ENCODE measurements around the gene NUP98. TPM values are rescaled to one million over a fixed set of nuclear protein-coding genes. Genes with fewer than 3 reads are reported as not detected.

Gene NUP98
- total and polyA plus RNA-seq, 4 donors = 10.9 to 75.0 (median 43.9) TPM

DNA sequence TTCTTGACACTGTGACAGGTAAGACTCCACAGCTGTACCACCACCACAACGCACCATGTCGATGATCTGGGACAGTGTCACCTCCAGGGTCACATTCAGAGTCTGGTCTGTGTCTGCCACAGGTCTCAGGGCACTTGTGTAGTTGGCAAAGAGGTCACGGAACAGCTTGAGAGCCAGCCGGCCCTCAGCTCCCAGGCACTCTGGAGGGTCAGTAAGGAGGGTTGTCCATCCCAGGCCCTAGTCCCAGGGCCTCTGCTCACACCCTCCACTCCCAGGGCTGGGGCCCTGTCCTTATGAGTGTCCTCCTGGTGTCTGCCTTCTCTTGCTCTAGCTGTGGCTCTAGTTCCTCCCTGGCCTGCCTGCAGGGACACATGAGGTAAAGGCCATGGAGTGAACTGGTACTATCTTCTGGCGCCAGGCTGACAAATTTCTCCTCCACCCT lies 127.6 kb downstream of the NUP98 start:
- no peaks in the 10 kb centered on the region for H3K4me1 ChIP-seq (ENCODE audit: control insufficient read depth in 4 of 4, insufficient read depth in 4 of 4, low read length in 3 of 4)
- no peak for DNase-seq (ENCODE audit: low spot score)
- no peak overlapping the region for H3K4me3 ChIP-seq (ENCODE audit: low read depth in 1 of 3, low read length in 3 of 3)
- TF ChIP-seq HNF4A (conservative IDR thresholded peaks at IDR 0.05) (no peak), YY1 (IDR thresholded peaks at IDR 0.05) (no peak), EGR1 (IDR thresholded peaks at IDR 0.05; ENCODE audit: low read depth in 2 of 2) (no peak), SP1 (IDR thresholded peaks at IDR 0.05) (no peak), RAD21 (IDR thresholded peaks at IDR 0.05) (no peak), RXRA (IDR thresholded peaks at IDR 0.05) (no peak), NR2F2 (IDR thresholded peaks at IDR 0.05) (no peak), GABPA (IDR thresholded peaks at IDR 0.05 in 1 of 2, conservative IDR thresholded peaks at IDR 0.05 in 1 of 2) (no peak), FOXA1 (IDR thresholded peaks at IDR 0.05) (no peak), FOXA2 (IDR thresholded peaks at IDR 0.05) (no peak)
- TF ChIP-seq, protein P1, sequence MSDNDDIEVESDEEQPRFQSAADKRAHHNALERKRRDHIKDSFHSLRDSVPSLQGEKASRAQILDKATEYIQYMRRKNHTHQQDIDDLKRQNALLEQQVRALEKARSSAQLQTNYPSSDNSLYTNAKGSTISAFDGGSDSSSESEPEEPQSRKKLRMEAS (IDR thresholded peaks at IDR 0.05) = no peak
- TF ChIP-seq, protein P2, sequence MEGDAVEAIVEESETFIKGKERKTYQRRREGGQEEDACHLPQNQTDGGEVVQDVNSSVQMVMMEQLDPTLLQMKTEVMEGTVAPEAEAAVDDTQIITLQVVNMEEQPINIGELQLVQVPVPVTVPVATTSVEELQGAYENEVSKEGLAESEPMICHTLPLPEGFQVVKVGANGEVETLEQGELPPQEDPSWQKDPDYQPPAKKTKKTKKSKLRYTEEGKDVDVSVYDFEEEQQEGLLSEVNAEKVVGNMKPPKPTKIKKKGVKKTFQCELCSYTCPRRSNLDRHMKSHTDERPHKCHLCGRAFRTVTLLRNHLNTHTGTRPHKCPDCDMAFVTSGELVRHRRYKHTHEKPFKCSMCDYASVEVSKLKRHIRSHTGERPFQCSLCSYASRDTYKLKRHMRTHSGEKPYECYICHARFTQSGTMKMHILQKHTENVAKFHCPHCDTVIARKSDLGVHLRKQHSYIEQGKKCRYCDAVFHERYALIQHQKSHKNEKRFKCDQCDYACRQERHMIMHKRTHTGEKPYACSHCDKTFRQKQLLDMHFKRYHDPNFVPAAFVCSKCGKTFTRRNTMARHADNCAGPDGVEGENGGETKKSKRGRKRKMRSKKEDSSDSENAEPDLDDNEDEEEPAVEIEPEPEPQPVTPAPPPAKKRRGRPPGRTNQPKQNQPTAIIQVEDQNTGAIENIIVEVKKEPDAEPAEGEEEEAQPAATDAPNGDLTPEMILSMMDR (IDR thresholded peaks at IDR 0.05; ENCODE audit: low read depth, low read length, missing input control) = no peak
- TF ChIP-seq, protein P3, sequence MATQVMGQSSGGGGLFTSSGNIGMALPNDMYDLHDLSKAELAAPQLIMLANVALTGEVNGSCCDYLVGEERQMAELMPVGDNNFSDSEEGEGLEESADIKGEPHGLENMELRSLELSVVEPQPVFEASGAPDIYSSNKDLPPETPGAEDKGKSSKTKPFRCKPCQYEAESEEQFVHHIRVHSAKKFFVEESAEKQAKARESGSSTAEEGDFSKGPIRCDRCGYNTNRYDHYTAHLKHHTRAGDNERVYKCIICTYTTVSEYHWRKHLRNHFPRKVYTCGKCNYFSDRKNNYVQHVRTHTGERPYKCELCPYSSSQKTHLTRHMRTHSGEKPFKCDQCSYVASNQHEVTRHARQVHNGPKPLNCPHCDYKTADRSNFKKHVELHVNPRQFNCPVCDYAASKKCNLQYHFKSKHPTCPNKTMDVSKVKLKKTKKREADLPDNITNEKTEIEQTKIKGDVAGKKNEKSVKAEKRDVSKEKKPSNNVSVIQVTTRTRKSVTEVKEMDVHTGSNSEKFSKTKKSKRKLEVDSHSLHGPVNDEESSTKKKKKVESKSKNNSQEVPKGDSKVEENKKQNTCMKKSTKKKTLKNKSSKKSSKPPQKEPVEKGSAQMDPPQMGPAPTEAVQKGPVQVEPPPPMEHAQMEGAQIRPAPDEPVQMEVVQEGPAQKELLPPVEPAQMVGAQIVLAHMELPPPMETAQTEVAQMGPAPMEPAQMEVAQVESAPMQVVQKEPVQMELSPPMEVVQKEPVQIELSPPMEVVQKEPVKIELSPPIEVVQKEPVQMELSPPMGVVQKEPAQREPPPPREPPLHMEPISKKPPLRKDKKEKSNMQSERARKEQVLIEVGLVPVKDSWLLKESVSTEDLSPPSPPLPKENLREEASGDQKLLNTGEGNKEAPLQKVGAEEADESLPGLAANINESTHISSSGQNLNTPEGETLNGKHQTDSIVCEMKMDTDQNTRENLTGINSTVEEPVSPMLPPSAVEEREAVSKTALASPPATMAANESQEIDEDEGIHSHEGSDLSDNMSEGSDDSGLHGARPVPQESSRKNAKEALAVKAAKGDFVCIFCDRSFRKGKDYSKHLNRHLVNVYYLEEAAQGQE (IDR thresholded peaks at IDR 0.05) = no peak
- TF ChIP-seq, protein P4, sequence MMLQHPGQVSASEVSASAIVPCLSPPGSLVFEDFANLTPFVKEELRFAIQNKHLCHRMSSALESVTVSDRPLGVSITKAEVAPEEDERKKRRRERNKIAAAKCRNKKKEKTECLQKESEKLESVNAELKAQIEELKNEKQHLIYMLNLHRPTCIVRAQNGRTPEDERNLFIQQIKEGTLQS (IDR thresholded peaks at IDR 0.05) = no peak
- H3K9me3 ChIP-seq (ENCODE audit: control insufficient read depth in 4 of 4, low read length in 3 of 4) = no peaks in the 10 kb centered on the region
- H3K27ac ChIP-seq (ENCODE audit: low read depth in 1 of 2, low read length in 2 of 2) = no peak overlapping the region
- WGBS = 97% methylated on average over 5 of the region's 5 CpGs
- no peak overlapping the region for H3K9ac ChIP-seq (ENCODE audit: low read depth in 1 of 2, low read length in 2 of 2)
- no peaks in the 10 kb centered on the region for H3K27me3 ChIP-seq (ENCODE audit: control insufficient read depth in 4 of 4, insufficient read depth in 4 of 4, low read length in 3 of 4)
- peaks cover 12 to 75% (median 30%) of the 10 kb centered on the region in 4 donors for H3K36me3 ChIP-seq (ENCODE audit: control insufficient read depth in 4 of 4, insufficient read depth in 3 of 4, low read depth in 1 of 4, low read length in 3 of 4)

DNA sequence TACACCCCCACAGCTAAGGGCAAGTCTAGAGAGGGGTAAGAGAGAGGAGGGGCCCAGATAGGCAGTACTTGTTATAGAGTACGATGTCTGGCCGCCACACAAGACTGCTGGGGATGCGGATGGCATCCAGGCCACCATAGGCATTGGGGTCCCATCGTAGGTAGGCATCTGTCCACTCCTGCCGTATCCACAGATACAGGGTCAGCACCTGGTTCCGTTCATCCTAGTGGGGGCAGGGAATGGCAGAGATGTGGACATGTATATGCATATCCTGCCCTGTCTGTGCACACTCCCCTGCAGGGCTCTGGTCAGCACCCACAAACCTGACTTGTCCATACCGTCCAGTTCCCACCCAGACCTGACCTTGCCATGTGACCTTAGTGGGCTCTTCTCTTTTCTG lies 128.2 kb downstream of the NUP98 start:
- 96% methylated on average over 7 of the region's 7 CpGs for WGBS
- H3K4me1 ChIP-seq (ENCODE audit: control insufficient read depth in 4 of 4, insufficient read depth in 4 of 4, low read length in 3 of 4) = no peaks in the 10 kb centered on the region
- H3K27me3 ChIP-seq (ENCODE audit: control insufficient read depth in 4 of 4, insufficient read depth in 4 of 4, low read length in 3 of 4) = no peaks in the 10 kb centered on the region
- no peaks in the 10 kb centered on the region for H3K9me3 ChIP-seq (ENCODE audit: control insufficient read depth in 4 of 4, low read length in 3 of 4)
- no peak for DNase-seq (ENCODE audit: low spot score)
- peaks cover 12 to 72% (median 28%) of the 10 kb centered on the region in 4 donors for H3K36me3 ChIP-seq (ENCODE audit: control insufficient read depth in 4 of 4, insufficient read depth in 3 of 4, low read depth in 1 of 4, low read length in 3 of 4)
- H3K4me3 ChIP-seq (ENCODE audit: low read depth in 1 of 3, low read length in 3 of 3) = no peak overlapping the region
- no peak overlapping the region for H3K27ac ChIP-seq (ENCODE audit: low read depth in 1 of 2, low read length in 2 of 2)
- TF ChIP-seq HNF4A (conservative IDR thresholded peaks at IDR 0.05) (no peak), JUND (IDR thresholded peaks at IDR 0.05) (no peak), SP1 (IDR thresholded peaks at IDR 0.05) (no peak), RAD21 (IDR thresholded peaks at IDR 0.05) (no peak), YY1 (IDR thresholded peaks at IDR 0.05) (no peak), HNF4G (IDR thresholded peaks at IDR 0.05) (no peak), EGR1 (IDR thresholded peaks at IDR 0.05; ENCODE audit: low read depth in 2 of 2) (no peak), GABPA (IDR thresholded peaks at IDR 0.05 in 1 of 2, conservative IDR thresholded peaks at IDR 0.05 in 1 of 2) (no peak)
- TF ChIP-seq, protein P1 (IDR thresholded peaks at IDR 0.05) = no peak
- TF ChIP-seq, protein P5, sequence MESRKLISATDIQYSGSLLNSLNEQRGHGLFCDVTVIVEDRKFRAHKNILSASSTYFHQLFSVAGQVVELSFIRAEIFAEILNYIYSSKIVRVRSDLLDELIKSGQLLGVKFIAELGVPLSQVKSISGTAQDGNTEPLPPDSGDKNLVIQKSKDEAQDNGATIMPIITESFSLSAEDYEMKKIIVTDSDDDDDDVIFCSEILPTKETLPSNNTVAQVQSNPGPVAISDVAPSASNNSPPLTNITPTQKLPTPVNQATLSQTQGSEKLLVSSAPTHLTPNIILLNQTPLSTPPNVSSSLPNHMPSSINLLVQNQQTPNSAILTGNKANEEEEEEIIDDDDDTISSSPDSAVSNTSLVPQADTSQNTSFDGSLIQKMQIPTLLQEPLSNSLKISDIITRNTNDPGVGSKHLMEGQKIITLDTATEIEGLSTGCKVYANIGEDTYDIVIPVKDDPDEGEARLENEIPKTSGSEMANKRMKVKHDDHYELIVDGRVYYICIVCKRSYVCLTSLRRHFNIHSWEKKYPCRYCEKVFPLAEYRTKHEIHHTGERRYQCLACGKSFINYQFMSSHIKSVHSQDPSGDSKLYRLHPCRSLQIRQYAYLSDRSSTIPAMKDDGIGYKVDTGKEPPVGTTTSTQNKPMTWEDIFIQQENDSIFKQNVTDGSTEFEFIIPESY (IDR thresholded peaks at IDR 0.05) = no peak
- TF ChIP-seq, protein P2 (IDR thresholded peaks at IDR 0.05; ENCODE audit: low read depth, low read length, missing input control) = no peak
- TF ChIP-seq, protein P3 (IDR thresholded peaks at IDR 0.05) = no peak
- no peak overlapping the region for H3K9ac ChIP-seq (ENCODE audit: low read depth in 1 of 2, low read length in 2 of 2)
